Measurements from ENCODE around the gene PLCB3.

DNA sequence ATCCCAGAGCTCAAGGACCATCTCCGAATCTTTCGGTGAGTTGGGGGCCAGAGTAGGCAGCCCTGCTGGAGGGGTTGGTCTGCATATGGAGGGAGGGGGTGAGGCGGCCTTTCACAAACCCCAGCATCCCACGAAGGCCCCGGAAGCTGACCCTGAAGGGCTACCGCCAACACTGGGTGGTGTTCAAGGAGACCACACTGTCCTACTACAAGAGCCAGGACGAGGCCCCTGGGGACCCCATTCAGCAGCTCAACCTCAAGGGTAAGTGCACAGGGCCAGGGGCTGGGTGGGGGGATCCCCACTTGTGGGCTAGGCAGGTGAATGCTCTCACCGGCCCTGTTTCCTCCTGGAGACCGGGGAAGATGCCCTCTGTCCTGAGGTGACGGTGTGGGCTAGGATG, 31.6 kb upstream of the PLCB3 start:
- TF ChIP-seq, protein P1, sequence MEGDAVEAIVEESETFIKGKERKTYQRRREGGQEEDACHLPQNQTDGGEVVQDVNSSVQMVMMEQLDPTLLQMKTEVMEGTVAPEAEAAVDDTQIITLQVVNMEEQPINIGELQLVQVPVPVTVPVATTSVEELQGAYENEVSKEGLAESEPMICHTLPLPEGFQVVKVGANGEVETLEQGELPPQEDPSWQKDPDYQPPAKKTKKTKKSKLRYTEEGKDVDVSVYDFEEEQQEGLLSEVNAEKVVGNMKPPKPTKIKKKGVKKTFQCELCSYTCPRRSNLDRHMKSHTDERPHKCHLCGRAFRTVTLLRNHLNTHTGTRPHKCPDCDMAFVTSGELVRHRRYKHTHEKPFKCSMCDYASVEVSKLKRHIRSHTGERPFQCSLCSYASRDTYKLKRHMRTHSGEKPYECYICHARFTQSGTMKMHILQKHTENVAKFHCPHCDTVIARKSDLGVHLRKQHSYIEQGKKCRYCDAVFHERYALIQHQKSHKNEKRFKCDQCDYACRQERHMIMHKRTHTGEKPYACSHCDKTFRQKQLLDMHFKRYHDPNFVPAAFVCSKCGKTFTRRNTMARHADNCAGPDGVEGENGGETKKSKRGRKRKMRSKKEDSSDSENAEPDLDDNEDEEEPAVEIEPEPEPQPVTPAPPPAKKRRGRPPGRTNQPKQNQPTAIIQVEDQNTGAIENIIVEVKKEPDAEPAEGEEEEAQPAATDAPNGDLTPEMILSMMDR (IDR thresholded peaks at IDR 0.05), result no peak
- TF ChIP-seq POLR2AphosphoS5 (IDR thresholded peaks at IDR 0.05), result no peak
- TF ChIP-seq POLR2A (IDR thresholded peaks at IDR 0.05), result no peak
